Measurements from ENCODE around the gene NDOR1.

GRCh38 chr9:137250329-137251193 is 45.1 kb downstream of the NDOR1 start:
- no peak for TF ChIP-seq SP1 (IDR thresholded peaks at IDR 0.05; ENCODE audit: low read depth, low read length)
- TF ChIP-seq CHD1 (IDR thresholded peaks at IDR 0.05; ENCODE audit: low read depth, low read length), result no peak
- TF ChIP-seq CTCF (IDR thresholded peaks at IDR 0.05; ENCODE audit: control extremely low read depth in 1 of 3, insufficient read depth in 1 of 3, low read depth in 1 of 3, low read length in 3 of 3), result no peak
- no peak for TF ChIP-seq SUZ12 (IDR thresholded peaks at IDR 0.05; ENCODE audit: low read length)
- no peak for TF ChIP-seq CHD2 (IDR thresholded peaks at IDR 0.05; ENCODE audit: low read length)

All from H1 (cell line).